Activated T-cell treated with anti-CD3 and anti-CD28 coated beads, Interleukin-2, amount 50 U/mL, for 72 hours (primary cell): ENCODE measurements around the gene MYH13. TPM values are rescaled to one million over a fixed set of nuclear protein-coding genes. Genes with fewer than 3 reads are reported as not detected.

Experiments used
- ATAC-seq, 2 donors: fragments of 150-1000 bp; cut with Tn5 transposase; replicated peaks in 1 of 2; 2 replicates each; pipeline ENCODE4 v1.10.0; 2021; ENCODE audit warnings: moderate library complexity in 2 of 2, mild to moderate bottlenecking in 1 of 2
- DNase-seq, 2 donors: peaks; one replicate each; pipeline ENCODE4 v3.0.0; 2021 to 2022; ENCODE audit warnings: mixed read lengths in 1 of 2
- H3K27ac Mint-ChIP-seq: one replicate; pipeline ENCODE4 v1.8.0; 2022; ENCODE audit warnings: mild to moderate bottlenecking, moderate library complexity, mixed read lengths
- H3K27me3 Mint-ChIP-seq: one replicate; pipeline ENCODE4 v1.8.0; 2022; ENCODE audit warnings: low read depth, mixed read lengths
- H3K36me3 Mint-ChIP-seq, 2 donors: one replicate each; pipeline ENCODE4 v1.8.0; 2022; ENCODE audit warnings: mixed read lengths in 2 of 2, mild to moderate bottlenecking in 1 of 2; ENCODE audit not compliant: insufficient read depth in 2 of 2
- H3K4me1 Mint-ChIP-seq: one replicate; pipeline ENCODE4 v1.8.0; 2022; ENCODE audit warnings: low read depth, mixed read lengths
- H3K4me3 Mint-ChIP-seq, 2 donors: one replicate each; pipeline ENCODE4 v1.8.0; 2022; ENCODE audit warnings: mild to moderate bottlenecking in 2 of 2, mixed read lengths in 2 of 2, moderate library complexity in 2 of 2
- H3K9me3 Mint-ChIP-seq, 2 donors: one replicate each; pipeline ENCODE4 v1.8.0; 2022; ENCODE audit warnings: mixed read lengths in 2 of 2
- total RNA-seq, 2 donors: library from RNA; stranded (reverse); gene quantifications; one replicate each; pipeline ENCODE4 v1.2.3, GENCODE V29; 2022

The MYH13 gene
- total RNA-seq, 2 donors from 2014 or later: not detected

- H3K27me3 Mint-ChIP-seq: peaks cover 14% of the 10 kb centered on the region
- no peaks in the 10 kb centered on the region for H3K36me3 Mint-ChIP-seq
- H3K4me3 Mint-ChIP-seq: no peak overlapping the region
- peaks cover 5% of the 10 kb centered on the region for H3K4me1 Mint-ChIP-seq
- H3K27ac Mint-ChIP-seq: no peak overlapping the region
- DNase-seq (no peak), ATAC-seq (no peak)
- no peaks in the 10 kb centered on the region for H3K9me3 Mint-ChIP-seq
These were observed 94.6 kb downstream of the MYH13 start for GRCh38 chr17:10278218-10278617.

- Mint-ChIP-seq H3K4me1 (peaks cover 5% of the 10 kb centered on the region), H3K9me3 (no peaks in the 10 kb centered on the region), H3K36me3 (no peaks in the 10 kb centered on the region)
These were observed 96.4 kb downstream of the MYH13 start for GRCh38 chr17:10276436-10276835.

GRCh38 chr17:10275418-10275817, 97.4 kb downstream of the MYH13 start:
- no peaks in the 10 kb centered on the region for H3K36me3 Mint-ChIP-seq
- peaks cover 5% of the 10 kb centered on the region for H3K4me1 Mint-ChIP-seq
- peaks cover 22% of the 10 kb centered on the region for H3K27me3 Mint-ChIP-seq
- no peak overlapping the region for H3K27ac Mint-ChIP-seq
- DNase-seq (no peak), ATAC-seq (no peak)
- H3K4me3 Mint-ChIP-seq: no peak overlapping the region
- no peaks in the 10 kb centered on the region for H3K9me3 Mint-ChIP-seq

More at GRCh38 chr17:10276436-10276835, 96.4 kb downstream of the MYH13 start:
- ATAC-seq (no peak), DNase-seq (no peak)
- H3K27ac Mint-ChIP-seq: no peak overlapping the region
- peaks cover 20% of the 10 kb centered on the region for H3K27me3 Mint-ChIP-seq
- no peak overlapping the region for H3K4me3 Mint-ChIP-seq

- no peak for ATAC-seq
- Mint-ChIP-seq H3K27ac (no peak overlapping the region), H3K36me3 (peaks cover 0 to 1% of the 10 kb centered on the region in 2 donors), H3K4me1 (peaks cover 5% of the 10 kb centered on the region), H3K9me3 (peaks cover 0 to 1% of the 10 kb centered on the region in 2 donors), H3K27me3 (peaks cover 22% of the 10 kb centered on the region), H3K4me3 (no peak overlapping the region)
- DNase-seq: no peak
These were observed 101.7 kb downstream of the MYH13 start for GRCh38 chr17:10271106-10271562.

GRCh38 chr17:10270258-10270657, 102.5 kb downstream of the MYH13 start:
- Mint-ChIP-seq H3K27ac (no peak overlapping the region), H3K9me3 (peaks cover 0 to 1% of the 10 kb centered on the region in 2 donors), H3K27me3 (peaks cover 22% of the 10 kb centered on the region), H3K36me3 (peaks cover 0 to 1% of the 10 kb centered on the region in 2 donors), H3K4me1 (peaks cover 5% of the 10 kb centered on the region), H3K4me3 (no peak overlapping the region)
- DNase-seq: no peak
- ATAC-seq: no peak

- ATAC-seq: no peak
- peaks cover 8% of the 10 kb centered on the region for H3K27me3 Mint-ChIP-seq
- peaks cover 0 to 1% of the 10 kb centered on the region in 2 donors for H3K9me3 Mint-ChIP-seq
- H3K36me3 Mint-ChIP-seq: peaks cover 0 to 1% of the 10 kb centered on the region in 2 donors
- H3K4me1 Mint-ChIP-seq: no peaks in the 10 kb centered on the region
- H3K4me3 Mint-ChIP-seq: no peak overlapping the region
- H3K27ac Mint-ChIP-seq: no peak overlapping the region
- DNase-seq: no peak
These were observed 104.8 kb downstream of the MYH13 start for GRCh38 chr17:10268005-10268404.

GRCh38 chr17:10266296-10266876, 106.4 kb downstream of the MYH13 start:
- H3K4me1 Mint-ChIP-seq: no peaks in the 10 kb centered on the region
- H3K9me3 Mint-ChIP-seq: peaks cover 0 to 1% of the 10 kb centered on the region in 2 donors
- H3K4me3 Mint-ChIP-seq: no peak overlapping the region
- peaks cover 0 to 1% of the 10 kb centered on the region in 2 donors for H3K36me3 Mint-ChIP-seq
- peaks cover 2% of the 10 kb centered on the region for H3K27me3 Mint-ChIP-seq
- peak; percentile 47 to 65 for ATAC-seq
- no peak overlapping the region for H3K27ac Mint-ChIP-seq
- DNase-seq: no peak

- ATAC-seq: peak; percentile 29 to 56
- H3K4me3 Mint-ChIP-seq: no peak overlapping the region
- H3K9me3 Mint-ChIP-seq: peaks cover 0 to 1% of the 10 kb centered on the region in 2 donors
- no peak overlapping the region for H3K27ac Mint-ChIP-seq
- H3K27me3 Mint-ChIP-seq: no peaks in the 10 kb centered on the region
- peaks cover 0 to 1% of the 10 kb centered on the region in 2 donors for H3K36me3 Mint-ChIP-seq
- H3K4me1 Mint-ChIP-seq: no peaks in the 10 kb centered on the region
- DNase-seq: no peak
These were observed 107.6 kb downstream of the MYH13 start for GRCh38 chr17:10265100-10265810.

GRCh38 chr17:10264051-10264450, 108.8 kb downstream of the MYH13 start:
- no peak overlapping the region for H3K4me3 Mint-ChIP-seq
- no peak for ATAC-seq
- no peak for DNase-seq
- H3K4me1 Mint-ChIP-seq: no peaks in the 10 kb centered on the region
- H3K36me3 Mint-ChIP-seq: peaks cover 0 to 1% of the 10 kb centered on the region in 2 donors
- H3K27ac Mint-ChIP-seq: no peak overlapping the region
- H3K9me3 Mint-ChIP-seq: peaks cover 0 to 1% of the 10 kb centered on the region in 2 donors
- no peaks in the 10 kb centered on the region for H3K27me3 Mint-ChIP-seq

- no peak overlapping the region for H3K27ac Mint-ChIP-seq
- no peak overlapping the region for H3K4me3 Mint-ChIP-seq
- no peaks in the 10 kb centered on the region for H3K4me1 Mint-ChIP-seq
- DNase-seq (no peak), ATAC-seq (no peak)
- no peaks in the 10 kb centered on the region for H3K27me3 Mint-ChIP-seq
- H3K36me3 Mint-ChIP-seq: peaks cover 0 to 1% of the 10 kb centered on the region in 2 donors
- H3K9me3 Mint-ChIP-seq: peaks cover 0 to 1% of the 10 kb centered on the region in 2 donors
These were observed 110.4 kb downstream of the MYH13 start for GRCh38 chr17:10262451-10262850.

- DNase-seq: no peak
- ATAC-seq: no peak
- no peak overlapping the region for H3K27ac Mint-ChIP-seq
- no peaks in the 10 kb centered on the region for H3K9me3 Mint-ChIP-seq
- H3K36me3 Mint-ChIP-seq: peaks cover 0 to 3% of the 10 kb centered on the region in 2 donors
- H3K27me3 Mint-ChIP-seq: no peaks in the 10 kb centered on the region
- H3K4me3 Mint-ChIP-seq: no peak overlapping the region
- H3K4me1 Mint-ChIP-seq: no peaks in the 10 kb centered on the region
These were observed 111.7 kb downstream of the MYH13 start for GRCh38 chr17:10261098-10261497.

GRCh38 chr17:10251212-10251948, 121.4 kb downstream of the MYH13 start:
- ATAC-seq (peak; percentile 40 to 58), DNase-seq (no peak)
- H3K4me1 Mint-ChIP-seq: no peaks in the 10 kb centered on the region
- H3K27me3 Mint-ChIP-seq: peaks cover 4% of the 10 kb centered on the region
- no peak overlapping the region for H3K4me3 Mint-ChIP-seq
- H3K36me3 Mint-ChIP-seq: no peaks in the 10 kb centered on the region
- H3K27ac Mint-ChIP-seq: no peak overlapping the region
- H3K9me3 Mint-ChIP-seq: no peaks in the 10 kb centered on the region
